Germinal center (tissue), 1 donor: ENCODE measurements around the gene SLC1A1.
"Not testable (repeated sequence)": the region's sequence is repeated elsewhere in the genome, so short reads cannot be mapped to it uniquely, and the experiment has no call there.

Experiments used
- DNase-seq: peaks from one replicate; pipeline ENCODE4 v3.0.0; 2012; ENCODE audit warnings: mixed read lengths, low spot score

SLC1A1 gene

GRCh38 chr9:4579001-4579400 lies 88.7 kb downstream of the SLC1A1 start:
- no peak for DNase-seq

DNA sequence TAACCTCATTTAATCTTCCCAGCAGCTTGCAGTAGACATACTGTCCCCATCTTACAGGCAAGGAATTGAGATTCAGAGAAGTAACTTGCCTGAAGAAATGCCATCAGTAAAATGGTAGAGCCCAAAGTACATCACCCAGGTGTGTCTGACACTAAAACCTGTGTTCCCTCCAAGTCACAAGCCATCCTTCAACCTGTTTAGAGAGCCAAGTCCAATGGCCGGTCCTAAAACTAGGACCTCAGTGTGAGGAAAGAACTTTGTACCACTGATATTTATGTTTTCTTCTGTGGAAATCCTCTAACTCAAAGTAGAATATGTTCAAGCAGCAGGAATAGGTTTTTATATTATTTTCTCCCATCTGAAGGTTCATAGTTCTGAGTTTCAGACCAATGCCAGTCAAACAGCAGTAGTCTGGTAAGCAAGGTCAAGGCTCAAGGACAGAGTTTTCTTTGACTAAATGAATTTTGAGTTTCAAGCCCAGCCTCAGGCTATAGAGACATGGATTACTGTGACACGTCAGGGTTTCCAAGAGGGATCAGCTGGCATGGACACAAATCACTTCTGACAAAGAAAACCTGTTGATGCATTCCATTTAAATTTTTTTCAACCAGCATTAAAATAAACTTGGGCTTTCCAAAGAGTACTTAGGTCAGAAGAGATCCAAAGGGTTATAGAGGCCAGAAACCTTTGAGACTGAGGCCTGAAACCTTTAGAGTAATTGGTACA lies 90.9 kb downstream of the SLC1A1 start:
- no peak for DNase-seq

GRCh38 chr9:4581861-4582565 lies 91.7 kb downstream of the SLC1A1 start:
- DNase-seq = no peak

GRCh38 chr9:4583001-4583400 lies 92.7 kb downstream of the SLC1A1 start:
- no peak for DNase-seq

DNA sequence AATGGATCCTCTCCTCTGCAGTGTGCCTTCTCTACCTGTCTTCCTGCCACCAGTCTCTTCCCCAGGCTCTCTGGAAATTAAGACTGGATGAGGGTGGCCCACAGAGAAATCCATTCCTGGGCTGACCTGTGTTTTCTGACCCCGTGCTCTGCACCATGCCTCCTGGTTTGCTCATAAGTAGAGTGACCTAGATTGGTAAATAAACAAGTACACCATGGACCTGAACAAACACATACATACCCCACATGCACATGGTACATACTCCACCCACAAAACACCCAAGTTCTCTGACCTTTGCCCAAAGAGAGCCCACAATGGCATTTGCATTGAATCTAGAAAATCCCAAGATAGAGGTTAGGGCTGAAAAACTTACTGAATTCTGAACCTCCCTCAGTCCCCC lies 94.4 kb downstream of the SLC1A1 start:
- no peak for DNase-seq

- DNase-seq = no peak
Measured at GRCh38 chr9:4585135-4585534, 94.9 kb downstream of the SLC1A1 start.

- no peak for DNase-seq
Measured at GRCh38 chr9:4588721-4589120, 98.5 kb downstream of the SLC1A1 start.

DNA sequence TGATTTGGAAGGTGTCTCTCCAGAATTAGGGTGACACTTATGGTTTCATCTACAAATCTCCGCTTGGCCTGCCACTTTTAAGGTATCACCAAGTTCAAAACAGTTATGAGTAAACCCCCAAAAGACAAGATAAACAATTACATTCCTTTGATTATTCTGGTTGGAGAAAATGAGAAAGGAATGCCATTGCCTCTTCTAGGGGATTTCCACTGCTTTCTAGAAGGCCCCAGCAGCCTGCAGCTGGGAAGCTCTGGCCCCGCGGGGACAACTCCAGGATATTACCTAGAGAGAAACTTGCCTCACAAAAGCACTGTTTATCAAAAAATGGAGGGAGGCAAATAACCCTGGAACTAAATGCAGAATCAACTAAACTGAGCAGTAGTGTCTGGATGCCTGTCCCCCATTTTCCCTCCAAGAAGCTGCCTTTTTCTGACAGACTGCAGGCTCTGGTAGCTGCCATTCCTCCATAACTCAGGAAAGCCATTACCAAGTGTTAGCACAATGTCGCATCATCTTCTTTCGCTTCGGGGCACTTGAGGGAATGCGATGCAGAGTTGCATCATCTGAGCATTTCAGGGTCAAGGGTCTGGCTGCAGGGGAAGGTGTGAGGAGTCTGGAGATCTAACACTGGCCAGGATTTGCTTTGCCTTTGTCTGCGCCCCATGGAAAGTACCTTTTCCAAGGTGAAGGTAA lies 100.3 kb downstream of the SLC1A1 start:
- DNase-seq = no peak

- DNase-seq = no peak
Measured at GRCh38 chr9:4591123-4591500, 100.8 kb downstream of the SLC1A1 start.

DNA sequence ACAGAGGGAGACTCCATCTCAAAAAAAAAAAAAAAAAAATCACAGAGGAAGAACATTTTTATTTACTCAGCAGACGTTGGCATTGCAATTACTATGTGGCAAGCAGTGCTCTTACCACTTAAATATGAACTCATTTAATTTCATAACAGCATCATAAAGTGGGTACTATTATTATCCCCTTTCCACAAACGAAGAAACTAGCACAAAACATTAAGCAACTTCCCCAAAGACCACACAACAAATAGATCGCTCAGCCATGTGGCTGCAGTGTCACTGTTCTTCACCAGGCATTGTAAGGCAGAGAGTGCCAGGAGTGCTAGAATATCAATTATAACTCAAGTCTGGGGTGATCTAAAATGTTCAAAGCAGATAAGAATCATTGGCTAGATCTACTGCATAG lies 102.0 kb downstream of the SLC1A1 start:
- no peak for DNase-seq

- DNase-seq = no peak
Measured at GRCh38 chr9:4592886-4593285, 102.6 kb downstream of the SLC1A1 start.

- no peak for DNase-seq
Measured at GRCh38 chr9:4594545-4594944, 104.3 kb downstream of the SLC1A1 start.

DNA sequence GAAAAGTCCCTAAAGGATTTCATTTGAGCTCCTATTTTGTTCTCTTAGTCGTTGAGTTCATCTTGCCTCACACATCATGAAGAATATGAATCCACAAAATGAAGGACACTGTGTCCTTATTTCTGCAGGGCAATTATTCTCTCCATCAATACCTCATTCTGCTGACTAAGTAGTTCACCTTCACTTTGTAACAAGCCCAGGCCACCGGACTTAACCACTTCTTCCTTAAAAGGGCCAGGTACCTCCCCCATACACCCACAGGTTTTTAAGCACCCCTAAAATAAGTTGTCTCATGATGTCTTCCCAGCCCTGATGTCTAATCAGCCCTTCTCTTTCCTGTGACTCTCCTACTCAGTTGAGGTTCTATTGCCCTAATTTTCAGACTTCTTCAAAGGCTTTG lies 104.7 kb downstream of the SLC1A1 start:
- DNase-seq = no peak

DNA sequence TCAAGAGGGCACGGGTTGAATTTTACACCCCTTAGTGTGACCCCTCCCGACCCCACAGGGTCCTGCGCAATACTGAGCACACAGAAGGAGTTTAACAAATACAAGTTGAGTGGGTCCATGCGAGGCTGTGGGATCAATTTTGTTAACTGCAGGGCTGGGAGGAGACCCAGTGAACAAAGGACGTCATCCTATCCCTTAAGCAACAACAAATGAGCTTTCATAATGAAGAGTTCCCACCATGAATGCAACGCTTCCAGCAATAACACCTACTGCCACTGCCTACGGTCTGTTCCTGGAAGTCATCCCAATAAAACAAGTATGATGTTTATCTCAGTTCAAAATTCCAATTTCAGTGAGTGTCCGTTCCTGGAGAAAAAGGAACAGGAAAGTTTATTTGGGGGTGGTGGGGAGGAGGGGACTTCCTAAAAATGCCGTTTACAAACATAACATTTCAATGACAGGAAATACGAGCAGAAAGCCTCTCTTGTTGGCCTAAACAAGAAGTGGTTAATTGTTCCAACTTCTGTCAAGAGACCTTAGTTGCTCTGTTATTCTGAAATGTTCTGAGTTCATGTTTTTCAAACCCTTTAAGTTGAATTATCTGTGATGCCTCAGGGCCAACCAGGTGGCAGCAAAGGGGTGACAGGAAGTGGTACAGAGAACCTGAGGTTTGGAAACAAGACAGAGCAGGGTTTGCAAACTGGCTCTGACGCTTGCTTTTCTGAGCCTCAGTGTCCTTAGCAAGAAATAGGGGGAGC lies 106.1 kb downstream of the SLC1A1 start:
- DNase-seq = peak; percentile 36

DNA sequence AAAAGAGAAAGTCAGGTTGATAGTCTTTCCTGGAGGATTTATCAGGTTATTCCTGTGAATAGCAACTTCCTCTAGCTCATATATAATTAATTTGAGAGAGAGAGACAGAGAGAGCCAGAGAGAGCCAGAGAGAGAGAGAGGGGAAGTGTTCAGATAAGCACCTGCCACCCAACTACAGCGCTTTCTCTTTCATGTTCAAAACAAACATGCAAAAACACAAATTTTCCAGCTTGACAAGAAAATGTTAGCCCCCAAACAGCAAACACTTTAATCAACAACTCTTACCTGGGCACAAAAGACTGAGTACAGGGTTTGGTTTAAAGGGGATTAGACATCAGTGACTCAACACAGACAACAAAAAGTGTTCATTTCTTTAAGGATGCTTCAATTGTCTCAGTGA lies 110.1 kb downstream of the SLC1A1 start:
- no peak for DNase-seq

- DNase-seq = no peak
Measured at GRCh38 chr9:4603830-4604229, 113.6 kb downstream of the SLC1A1 start.

DNA sequence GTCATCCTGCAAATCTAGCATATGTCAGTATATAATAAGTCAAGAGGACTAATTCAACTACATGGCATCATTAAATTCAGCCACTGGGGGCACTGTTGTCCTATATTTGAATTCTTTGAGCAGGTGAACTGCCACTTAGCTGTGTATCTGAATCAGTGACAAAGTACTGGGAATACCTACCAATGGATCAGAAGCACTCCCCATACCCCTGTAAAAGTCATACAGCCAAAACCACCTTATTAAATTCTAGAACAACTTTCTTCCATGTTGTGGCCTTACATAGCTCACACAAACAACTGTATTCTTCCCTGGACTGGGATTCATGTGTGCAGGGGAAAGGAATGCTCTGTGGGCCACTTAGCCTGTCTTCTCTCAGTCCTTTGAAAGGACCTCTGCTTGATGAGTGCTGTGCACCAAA lies 114.4 kb downstream of the SLC1A1 start:
- peak; percentile 63 for DNase-seq

DNA sequence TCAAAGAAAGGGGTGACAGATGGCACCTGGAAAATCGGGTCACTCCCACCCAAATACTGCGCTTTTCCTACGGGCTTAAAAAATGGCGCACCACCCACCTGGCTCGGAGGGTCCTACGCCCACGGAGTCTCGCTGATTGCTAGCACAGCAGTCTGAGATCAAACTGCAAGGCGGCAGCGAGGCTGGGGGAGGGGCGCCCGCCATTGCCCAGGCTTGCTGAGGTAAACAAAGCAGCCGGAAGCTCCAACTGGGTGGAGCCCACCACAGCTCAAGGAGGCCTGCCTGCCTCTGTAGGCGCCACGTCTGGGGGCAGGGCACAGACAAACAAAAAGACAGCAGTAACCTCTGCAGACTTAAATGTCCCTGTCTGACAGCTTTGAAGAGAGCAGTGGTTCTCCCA lies 115.8 kb downstream of the SLC1A1 start:
- DNase-seq = not testable (repeated sequence)

GRCh38 chr9:4614627-4615026 lies 124.4 kb downstream of the SLC1A1 start:
- no peak for DNase-seq

- no peak for DNase-seq
Measured at GRCh38 chr9:4615251-4615650, 125.0 kb downstream of the SLC1A1 start.

DNA sequence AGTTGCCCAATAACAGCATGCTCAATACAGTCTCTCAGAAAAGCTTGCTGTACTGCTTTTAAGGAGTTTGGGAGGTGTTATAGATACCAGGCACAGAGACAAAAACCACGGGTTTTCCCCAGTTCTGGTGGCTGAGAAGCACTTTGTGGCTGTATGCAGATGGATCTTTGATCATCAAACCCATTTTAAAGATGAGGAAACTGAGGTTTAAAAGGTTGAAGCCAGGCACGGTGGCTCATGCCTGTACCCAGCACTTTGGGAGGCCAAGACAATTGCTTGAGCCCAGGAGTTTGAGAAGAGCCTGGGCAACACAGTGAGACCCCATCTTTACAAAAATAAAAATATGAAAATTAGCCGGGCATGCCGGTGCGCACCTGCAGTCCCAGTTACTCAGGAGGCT lies 125.5 kb downstream of the SLC1A1 start:
- no peak for DNase-seq

DNA sequence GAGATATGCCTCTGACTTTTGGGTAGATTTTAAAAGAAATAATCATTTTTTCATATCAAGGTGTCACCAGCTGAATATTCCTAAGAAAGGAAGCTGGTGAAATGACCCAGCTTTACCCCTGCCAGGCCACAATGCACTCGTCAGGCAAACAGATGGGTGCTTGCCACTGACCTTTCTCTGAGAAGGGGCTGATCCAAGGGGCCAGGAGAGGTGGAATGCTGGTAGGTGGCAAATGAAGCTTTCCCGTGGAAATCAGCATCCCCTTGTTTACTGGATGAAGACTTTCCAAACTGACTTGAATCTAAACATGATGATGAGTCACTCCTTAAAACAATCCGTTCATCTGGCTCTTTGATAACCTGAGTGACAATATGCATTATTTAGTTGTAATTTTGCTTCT lies 127.5 kb downstream of the SLC1A1 start:
- DNase-seq = no peak

DNA sequence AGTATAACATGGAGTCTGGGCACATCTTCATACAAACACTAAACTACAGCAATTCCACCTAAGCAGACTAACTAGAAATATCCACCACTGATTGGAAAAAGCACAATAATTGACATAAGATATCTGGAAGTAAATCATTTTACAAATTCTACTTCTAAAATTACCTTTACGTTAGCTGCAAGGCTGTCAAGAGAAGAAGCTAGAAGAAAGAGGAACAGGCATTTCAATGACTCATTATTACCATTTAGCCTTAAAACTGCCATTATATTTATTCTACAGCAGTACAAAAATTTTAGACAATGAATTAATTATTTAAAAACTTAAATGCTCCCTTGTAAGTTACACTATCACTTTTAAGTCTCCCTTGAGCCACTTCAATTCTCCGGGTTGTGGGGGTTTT lies 128.4 kb downstream of the SLC1A1 start:
- DNase-seq = no peak
